ENCODE results near the gene NFATC3. TPM values are rescaled to one million over a fixed set of nuclear protein-coding genes. Genes with fewer than 3 reads are reported as not detected.
A peak's percentile ranks its signal among the peaks of the same experiment; 100 is the strongest.

NFATC3 gene
- total RNA-seq, 1 donor from 2014 or later: 20.9 TPM

DNA sequence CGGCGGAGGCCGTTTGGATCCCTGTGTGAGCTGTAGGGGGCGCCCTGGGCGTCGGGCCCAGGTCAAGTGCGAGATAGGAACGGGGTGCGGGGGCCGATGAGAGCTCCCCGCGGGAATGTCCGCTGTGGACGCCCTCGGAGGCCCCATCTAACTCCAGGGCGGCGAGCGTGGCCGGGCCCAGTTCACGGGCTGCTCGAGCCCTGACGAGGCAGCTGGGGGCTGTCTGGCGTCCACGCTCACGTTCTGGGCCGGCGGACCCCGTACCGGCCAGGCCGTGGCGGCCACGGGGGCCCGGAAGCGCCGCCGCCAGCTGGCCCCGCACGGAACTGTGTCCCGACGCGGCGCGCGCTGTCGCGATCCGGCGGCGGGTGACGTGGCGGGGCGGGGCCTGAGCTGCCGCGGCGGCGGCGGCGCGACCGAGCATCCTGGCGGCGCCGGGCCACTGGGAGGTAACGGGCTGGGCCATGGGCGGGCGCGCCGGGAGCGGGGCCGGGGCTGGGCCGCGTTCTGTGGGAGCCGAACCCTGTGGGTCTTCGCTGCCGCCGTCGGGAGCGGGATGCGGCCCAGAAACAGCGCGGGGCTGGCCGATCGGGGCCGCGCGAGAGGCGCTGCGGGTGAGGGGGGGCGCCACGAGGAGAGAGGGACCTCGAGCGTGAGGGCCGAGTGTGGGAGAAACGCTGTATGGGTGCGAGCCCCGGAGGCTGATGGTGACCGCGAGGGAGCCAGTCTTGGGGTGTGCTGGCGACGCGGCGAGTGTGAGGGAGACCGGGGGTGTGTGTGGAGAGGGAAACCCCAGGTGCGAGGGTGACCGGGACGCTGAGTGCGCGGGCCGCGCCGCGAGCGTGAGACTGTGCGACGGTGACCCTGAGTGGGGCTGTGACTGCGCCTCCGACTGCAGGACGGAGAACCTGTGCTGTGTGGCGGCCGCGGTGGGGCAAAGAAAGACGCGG, 179.2 kb downstream of the NFATC3 start, which contains the start of gene SLC7A6:
Gene SLC7A6, plus strand, starts transcription at position 399 of the 950 bp plus-strand sequence. CDS start 10,201 bp downstream, outside the sequence.
- Histone ChIP-seq H3K4me1 (peaks cover 86% of the 10 kb centered on the region), H3K4me3 (peak within 1 kb of the TSS; percentile 80), H3K27ac (replicated peaks) (peak within 1 kb of the TSS; percentile 99), H3K9me3 (replicated peaks) (no peaks in the 10 kb centered on the region), H3K27me3 (ENCODE audit: low read depth) (no peaks in the 10 kb centered on the region), H3K36me3 (peaks cover 30% of the 10 kb centered on the region)
- TF ChIP-seq, protein P1, sequence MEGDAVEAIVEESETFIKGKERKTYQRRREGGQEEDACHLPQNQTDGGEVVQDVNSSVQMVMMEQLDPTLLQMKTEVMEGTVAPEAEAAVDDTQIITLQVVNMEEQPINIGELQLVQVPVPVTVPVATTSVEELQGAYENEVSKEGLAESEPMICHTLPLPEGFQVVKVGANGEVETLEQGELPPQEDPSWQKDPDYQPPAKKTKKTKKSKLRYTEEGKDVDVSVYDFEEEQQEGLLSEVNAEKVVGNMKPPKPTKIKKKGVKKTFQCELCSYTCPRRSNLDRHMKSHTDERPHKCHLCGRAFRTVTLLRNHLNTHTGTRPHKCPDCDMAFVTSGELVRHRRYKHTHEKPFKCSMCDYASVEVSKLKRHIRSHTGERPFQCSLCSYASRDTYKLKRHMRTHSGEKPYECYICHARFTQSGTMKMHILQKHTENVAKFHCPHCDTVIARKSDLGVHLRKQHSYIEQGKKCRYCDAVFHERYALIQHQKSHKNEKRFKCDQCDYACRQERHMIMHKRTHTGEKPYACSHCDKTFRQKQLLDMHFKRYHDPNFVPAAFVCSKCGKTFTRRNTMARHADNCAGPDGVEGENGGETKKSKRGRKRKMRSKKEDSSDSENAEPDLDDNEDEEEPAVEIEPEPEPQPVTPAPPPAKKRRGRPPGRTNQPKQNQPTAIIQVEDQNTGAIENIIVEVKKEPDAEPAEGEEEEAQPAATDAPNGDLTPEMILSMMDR (IDR thresholded peaks at IDR 0.05; ENCODE audit: borderline replicate concordance): peak; percentile 80
- peak; percentile 83 for DNase-seq
- intact Hi-C loops (cut with micrococcal nuclease): loop anchor here (5.0 kb wide), 1 partner anchor 63 kb away; no protein-coding TSS in a partner anchor

DNA sequence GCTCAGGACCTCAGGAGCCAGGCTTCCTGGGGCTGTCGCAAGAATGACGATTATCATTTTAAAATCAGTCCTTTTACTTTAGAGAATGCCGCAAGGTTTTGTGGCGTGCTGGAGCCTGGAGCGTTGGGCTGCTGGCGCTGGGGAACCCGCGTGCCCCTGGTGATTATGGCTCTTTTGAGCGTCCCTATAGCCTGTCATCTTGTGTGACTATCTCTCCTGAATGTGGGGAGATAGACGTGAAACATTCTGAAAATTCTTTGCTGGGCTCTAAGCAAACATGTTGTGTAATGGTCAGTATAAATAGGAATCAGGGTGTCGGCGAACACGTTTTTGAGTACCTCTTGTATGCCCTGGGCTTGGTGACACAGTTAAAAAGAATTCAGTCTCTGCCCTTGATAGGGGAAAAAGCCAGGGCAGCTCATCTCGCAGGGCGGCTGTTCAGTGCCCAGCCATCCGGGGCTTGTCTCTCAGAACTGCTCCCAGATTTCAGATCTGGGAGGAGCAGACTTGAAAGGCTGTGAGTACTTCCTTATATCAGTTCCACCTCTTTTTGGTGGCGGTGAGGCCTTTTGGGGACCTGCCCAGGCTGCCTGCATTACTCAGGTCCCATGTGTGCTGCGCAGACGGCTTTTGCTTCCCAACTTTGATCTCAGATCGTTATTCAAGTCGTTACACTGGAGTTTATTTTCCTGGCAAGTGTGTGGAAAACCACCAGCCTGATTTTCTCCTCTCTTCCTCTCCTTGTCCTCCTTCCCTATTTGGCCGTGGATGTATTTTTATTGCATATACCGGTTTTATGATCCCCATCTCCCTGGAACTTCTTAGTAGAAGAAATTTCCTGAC, 180.1 kb downstream of the NFATC3 start:
- Histone ChIP-seq H3K4me1 (peaks cover 87% of the 10 kb centered on the region), H3K4me3 (peak overlapping the region; percentile 80), H3K36me3 (peaks cover 21% of the 10 kb centered on the region), H3K9me3 (replicated peaks) (no peaks in the 10 kb centered on the region), H3K27ac (replicated peaks) (peak overlapping the region; percentile 99), H3K27me3 (ENCODE audit: low read depth) (no peaks in the 10 kb centered on the region)
- intact Hi-C loops (cut with micrococcal nuclease): no loop called here
- TF ChIP-seq, protein P1 (IDR thresholded peaks at IDR 0.05; ENCODE audit: borderline replicate concordance): no peak
- DNase-seq: peak; percentile 40

DNA sequence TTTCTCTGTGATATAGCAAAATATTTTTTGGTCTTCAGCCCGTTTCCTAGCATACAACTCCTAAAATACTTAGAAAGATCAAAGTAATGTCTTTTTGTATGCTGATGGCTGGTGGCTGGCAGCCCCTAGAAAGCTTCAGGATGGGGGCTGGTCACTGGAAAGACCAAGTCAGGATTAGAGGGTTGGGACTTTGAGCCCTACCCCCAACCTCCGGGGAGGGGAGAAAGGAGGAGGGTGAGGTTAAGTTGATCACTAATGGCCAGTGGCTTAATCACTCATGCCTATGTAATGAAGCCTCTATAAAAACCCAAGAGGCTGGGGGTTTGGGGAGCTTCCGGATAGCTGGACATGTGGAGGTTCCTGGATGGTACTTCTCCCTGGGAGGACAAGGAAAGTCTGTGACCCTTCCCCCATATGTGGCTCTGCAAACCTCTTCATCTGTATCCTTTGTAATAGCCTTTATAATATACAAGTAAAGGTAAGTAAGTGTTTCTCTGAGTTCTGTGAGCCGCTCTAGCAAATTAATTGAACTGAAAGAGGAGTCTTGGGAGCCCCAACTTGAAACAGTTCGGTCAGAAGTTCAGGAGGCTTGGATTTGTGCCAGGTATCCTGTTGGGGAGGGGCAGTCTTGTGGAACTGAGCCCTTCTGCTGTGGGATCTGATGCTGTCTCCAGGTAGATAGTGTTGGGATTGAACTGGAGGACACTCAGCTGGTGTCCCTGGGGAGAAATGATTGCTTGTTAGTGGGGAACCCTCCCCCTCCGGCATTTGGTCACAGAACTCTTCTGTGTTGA, 182.6 kb downstream of the NFATC3 start:
- Histone ChIP-seq H3K36me3 (peaks cover 17% of the 10 kb centered on the region), H3K4me1 (peaks cover 93% of the 10 kb centered on the region), H3K27ac (replicated peaks) (peak overlapping the region; percentile 99), H3K9me3 (replicated peaks) (no peaks in the 10 kb centered on the region), H3K27me3 (ENCODE audit: low read depth) (no peaks in the 10 kb centered on the region), H3K4me3 (peak overlapping the region; percentile 43)
- intact Hi-C loops (cut with micrococcal nuclease): no loop called here
- TF ChIP-seq, protein P1 (IDR thresholded peaks at IDR 0.05; ENCODE audit: borderline replicate concordance): no peak
- no peak for DNase-seq

DNA sequence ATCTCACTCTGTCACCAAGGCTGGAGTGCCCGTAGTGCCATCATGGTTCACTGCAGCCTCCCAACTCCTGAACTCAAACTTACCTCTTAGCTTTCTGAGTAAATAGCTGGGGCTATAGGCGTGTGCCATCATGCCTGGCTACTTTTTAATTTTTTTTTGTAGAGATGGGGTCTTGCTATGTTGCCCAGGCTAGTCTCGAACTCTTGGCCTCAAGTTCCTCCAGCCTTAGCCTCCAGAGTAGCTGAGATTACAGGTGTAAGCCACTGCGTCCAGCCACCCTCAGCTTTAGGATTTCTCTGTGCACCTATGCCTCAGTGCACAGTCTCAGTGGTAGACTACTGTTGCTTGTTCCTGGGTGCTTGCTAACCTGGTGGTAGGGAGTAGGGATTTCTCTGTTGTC, 184.6 kb downstream of the NFATC3 start:
- no peak for DNase-seq
- no peaks in the 10 kb centered on the region for H3K9me3 ChIP-seq (replicated peaks)
- intact Hi-C loops (cut with micrococcal nuclease): no loop called here
- peaks cover 98% of the 10 kb centered on the region for H3K4me1 ChIP-seq
- H3K36me3 ChIP-seq: peaks cover 37% of the 10 kb centered on the region
- peak overlapping the region; percentile 99 for H3K27ac ChIP-seq (replicated peaks)
- no peaks in the 10 kb centered on the region for H3K27me3 ChIP-seq (ENCODE audit: low read depth)
- peak overlapping the region; percentile 43 for H3K4me3 ChIP-seq
- TF ChIP-seq, protein P1 (IDR thresholded peaks at IDR 0.05; ENCODE audit: borderline replicate concordance): no peak

Measured in left ventricle myocardium inferior (tissue), 1 donor.